22Rv1 (cell line): ENCODE measurements around the gene DYRK1A.

ENCODE experiments used
- ZFX ChIP-seq: fragments of 450-650 bp; IDR thresholded peaks from 2 replicates; pipeline ENCODE4 v1.6.1; 2017; ENCODE audit warnings: antibody characterized with exemption, borderline replicate concordance
- TF ChIP-seq, protein P1 (sequence below): fragments of 450-650 bp; IDR thresholded peaks from 2 replicates; pipeline ENCODE4 v1.5.1; 2017; ENCODE audit warnings: mild to moderate bottlenecking

DNA sequence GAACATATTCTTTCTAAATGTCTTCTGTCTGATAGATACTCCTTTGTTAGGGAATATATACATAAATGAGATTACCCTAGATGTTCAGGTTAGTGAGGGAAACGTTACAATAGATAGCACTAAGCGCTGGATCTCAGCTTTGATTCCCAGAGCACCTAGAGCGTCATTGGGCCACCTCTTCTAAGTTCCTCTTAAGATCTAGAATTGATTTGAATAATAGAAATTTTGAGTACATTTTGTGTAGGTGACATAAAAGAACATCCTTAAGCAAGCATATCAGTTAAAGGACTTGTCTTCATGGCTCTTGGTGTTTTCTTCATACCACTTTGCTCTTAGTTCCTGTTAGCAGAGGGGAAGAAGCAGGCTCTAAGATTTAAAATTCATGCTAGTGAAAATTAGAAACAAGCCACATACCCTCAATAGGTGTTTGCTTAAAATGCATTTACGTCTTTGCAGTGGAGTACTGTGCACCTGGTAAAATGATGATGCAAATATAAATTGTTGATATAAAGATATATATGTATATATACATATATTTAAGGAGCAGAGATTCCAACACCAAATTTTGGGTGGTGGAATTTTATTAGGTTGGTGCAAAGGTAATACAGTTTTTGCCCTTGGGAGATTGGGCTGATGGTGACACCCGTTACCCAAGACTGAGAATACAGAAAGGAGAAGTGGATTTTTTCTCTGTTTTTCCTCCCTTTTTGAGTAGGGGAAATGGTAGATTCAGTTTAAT is 47.1 kb downstream of the DYRK1A start:
- TF ChIP-seq, protein P1, sequence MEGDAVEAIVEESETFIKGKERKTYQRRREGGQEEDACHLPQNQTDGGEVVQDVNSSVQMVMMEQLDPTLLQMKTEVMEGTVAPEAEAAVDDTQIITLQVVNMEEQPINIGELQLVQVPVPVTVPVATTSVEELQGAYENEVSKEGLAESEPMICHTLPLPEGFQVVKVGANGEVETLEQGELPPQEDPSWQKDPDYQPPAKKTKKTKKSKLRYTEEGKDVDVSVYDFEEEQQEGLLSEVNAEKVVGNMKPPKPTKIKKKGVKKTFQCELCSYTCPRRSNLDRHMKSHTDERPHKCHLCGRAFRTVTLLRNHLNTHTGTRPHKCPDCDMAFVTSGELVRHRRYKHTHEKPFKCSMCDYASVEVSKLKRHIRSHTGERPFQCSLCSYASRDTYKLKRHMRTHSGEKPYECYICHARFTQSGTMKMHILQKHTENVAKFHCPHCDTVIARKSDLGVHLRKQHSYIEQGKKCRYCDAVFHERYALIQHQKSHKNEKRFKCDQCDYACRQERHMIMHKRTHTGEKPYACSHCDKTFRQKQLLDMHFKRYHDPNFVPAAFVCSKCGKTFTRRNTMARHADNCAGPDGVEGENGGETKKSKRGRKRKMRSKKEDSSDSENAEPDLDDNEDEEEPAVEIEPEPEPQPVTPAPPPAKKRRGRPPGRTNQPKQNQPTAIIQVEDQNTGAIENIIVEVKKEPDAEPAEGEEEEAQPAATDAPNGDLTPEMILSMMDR = no peak
- TF ChIP-seq ZFX = no peak
